Smooth muscle cell (in vitro differentiated cells): ENCODE data around the gene KLHL22. TPM values are rescaled to one million over a fixed set of nuclear protein-coding genes. Genes with fewer than 3 reads are reported as not detected.
"Not testable (repeated sequence)": the region's sequence is repeated elsewhere in the genome, so short reads cannot be mapped to it uniquely, and the experiment has no call there.

Experiments used
- DNase-seq: peaks from one replicate; lab custom pipeline; 2025; ENCODE audit not compliant: unreplicated experiment; lab: John Stamatoyannopoulos, UW
- H2AFZ ChIP-seq: fragments of 200-600 bp; sonication (generic); 2 replicates; pipeline ENCODE4 v1.6.0; 2016; ENCODE audit warnings: antibody characterized with exemption, low read depth, mild to moderate bottlenecking
- H3F3A ChIP-seq: fragments of 200-600 bp; sonication (generic); 2 replicates; pipeline ENCODE4 v1.6.0; 2017; ENCODE audit warnings: antibody characterized with exemption, low read depth
- H3K27ac ChIP-seq: fragments of 200-600 bp; sonication (generic); 2 replicates; pipeline ENCODE4 v1.5.1; 2016; ENCODE audit warnings: low read depth, mild to moderate bottlenecking
- H3K27me3 ChIP-seq: fragments of 200-600 bp; sonication (generic); 2 replicates; pipeline ENCODE4 v1.6.1; 2016; ENCODE audit warnings: low read depth, mild to moderate bottlenecking
- H3K36me3 ChIP-seq: fragments of 200-600 bp; sonication (generic); 2 replicates; pipeline ENCODE4 v1.5.1; 2016; ENCODE audit warnings: low read depth
- H3K4me1 ChIP-seq: fragments of 200-600 bp; sonication (generic); 2 replicates; pipeline ENCODE4 v1.5.1; 2016; ENCODE audit warnings: low read depth
- H3K4me2 ChIP-seq: fragments of 200-600 bp; sonication (generic); 2 replicates; pipeline ENCODE4 v1.6.0; 2016; ENCODE audit warnings: mild to moderate bottlenecking
- H3K4me3 ChIP-seq: fragments of 200-600 bp; sonication (generic); 2 replicates; pipeline ENCODE4 v1.5.1; 2016; ENCODE audit warnings: mild to moderate bottlenecking
- H3K79me2 ChIP-seq: fragments of 200-600 bp; sonication (generic); 2 replicates; pipeline ENCODE4 v1.6.0; 2016; ENCODE audit warnings: low read depth, mild to moderate bottlenecking
- H3K9ac ChIP-seq: fragments of 200-600 bp; sonication (generic); 2 replicates; pipeline ENCODE4 v1.6.0; 2016; ENCODE audit warnings: low read depth
- H3K9me3 ChIP-seq: fragments of 200-600 bp; sonication (generic); replicated peaks from 2 replicates; pipeline ENCODE4 v1.5.1; 2016; ENCODE audit warnings: low read depth
- H4K20me1 ChIP-seq: fragments of 200-600 bp; sonication (generic); 2 replicates; pipeline ENCODE4 v1.6.0; 2016; ENCODE audit warnings: low read depth
- CTCF ChIP-seq: fragments of 200-600 bp; sonication (generic); IDR thresholded peaks from 2 replicates; pipeline ENCODE4 v1.5.1; 2017; ENCODE audit warnings: borderline replicate concordance, mild to moderate bottlenecking, antibody characterized with exemption; ENCODE audit not compliant: insufficient read depth, poor library complexity, severe bottlenecking
- WGBS: methylation state at CpG from one replicate; pipeline ENCODE4 v1.1.7; 2016; ENCODE audit warnings: low lambda C conversion rate; 5-methylcytosine and 5-hydroxymethylcytosine counted together
- polyA plus RNA-seq: library from polyadenylated mRNA; unstranded; fragments of >200 nt; fragmentation: Nextera tagmentation; extraction: Ambion mirVana; gene quantifications from 2 replicates; pipeline ENCODE4 v1.2.1, GENCODE V29; 2016
- total RNA-seq: library from RNA; depleted of rRNA; stranded (reverse); fragments of >200 nt; gene quantifications from 2 replicates; pipeline ENCODE4 v1.2.3, GENCODE V29; 2014

The KLHL22 gene
- total and polyA plus RNA-seq, 2 experiments from 2014 or later, result 17.1 to 27.3 TPM

GRCh38 chr22:20475115-20475436, 20.5 kb downstream of the KLHL22 start:
- no peaks in the 10 kb centered on the region for H3K27me3 ChIP-seq
- H3K27ac ChIP-seq, result no peak overlapping the region
- H3K36me3 ChIP-seq, result no peaks in the 10 kb centered on the region
- peaks cover 37% of the 10 kb centered on the region for H4K20me1 ChIP-seq
- H3K4me2 ChIP-seq, result no peak overlapping the region
- H3K9ac ChIP-seq, result no peak overlapping the region
- no peak overlapping the region for H3K4me3 ChIP-seq
- H3K79me2 ChIP-seq, result no peaks in the 10 kb centered on the region
- no peaks in the 10 kb centered on the region for H3F3A ChIP-seq
- H3K9me3 ChIP-seq, result no peaks in the 10 kb centered on the region
- no peak overlapping the region for H2AFZ ChIP-seq
- no peaks in the 10 kb centered on the region for H3K4me1 ChIP-seq
- no peak for DNase-seq
- TF ChIP-seq CTCF, result no peak
- 98% methylated on average over 4 of the region's 4 CpGs for WGBS

GRCh38 chr22:20472629-20473442, 22.8 kb downstream of the KLHL22 start:
- Histone ChIP-seq H3K4me2 (no peak overlapping the region), H3K9me3 (no peaks in the 10 kb centered on the region), H3K36me3 (no peaks in the 10 kb centered on the region), H3K27ac (no peak overlapping the region), H3K9ac (no peak overlapping the region), H3K4me1 (no peaks in the 10 kb centered on the region), H3K79me2 (no peaks in the 10 kb centered on the region), H3K27me3 (no peaks in the 10 kb centered on the region), H2AFZ (no peak overlapping the region), H3F3A (no peaks in the 10 kb centered on the region), H4K20me1 (peaks cover 29% of the 10 kb centered on the region), H3K4me3 (no peak overlapping the region)
- DNase-seq, result no peak
- TF ChIP-seq CTCF, result no peak
- WGBS, result 94% methylated on average over 11 of the region's 11 CpGs

GRCh38 chr22:20471126-20471833, 24.3 kb downstream of the KLHL22 start:
- Histone ChIP-seq H3F3A (no peaks in the 10 kb centered on the region), H4K20me1 (peaks cover 29% of the 10 kb centered on the region), H3K79me2 (no peaks in the 10 kb centered on the region), H3K4me2 (no peak overlapping the region), H3K36me3 (no peaks in the 10 kb centered on the region), H3K27ac (no peak overlapping the region), H3K27me3 (no peaks in the 10 kb centered on the region), H3K4me1 (no peaks in the 10 kb centered on the region), H3K4me3 (no peak overlapping the region), H2AFZ (no peak overlapping the region), H3K9me3 (no peaks in the 10 kb centered on the region), H3K9ac (no peak overlapping the region)
- no peak for TF ChIP-seq CTCF
- no peak for DNase-seq
- WGBS, result 99% methylated on average over 9 of the region's 9 CpGs

GRCh38 chr22:20470525-20470924, 25.1 kb downstream of the KLHL22 start:
- peaks cover 22% of the 10 kb centered on the region for H4K20me1 ChIP-seq
- not testable (repeated sequence) for H3K27me3 ChIP-seq, H3K9ac ChIP-seq, H2AFZ ChIP-seq, H3K27ac ChIP-seq, H3K4me3 ChIP-seq, H3F3A ChIP-seq, H3K4me2 ChIP-seq, H3K36me3 ChIP-seq, H3K4me1 ChIP-seq, DNase-seq, H3K9me3 ChIP-seq, H3K79me2 ChIP-seq
- 100% methylated on average over 2 of the region's 2 CpGs for WGBS
